Skeletal muscle satellite cell (primary cell): ENCODE data around the gene ZNF385D.

Experiments used
- H3K27me3 ChIP-seq: 2 replicates; pipeline ENCODE4 v1.7.0; 2013; ENCODE audit warnings: low read length; ENCODE audit not compliant: control insufficient read depth, insufficient read depth
- H3K36me3 ChIP-seq: 2 replicates; pipeline ENCODE4 v1.7.0; 2013; ENCODE audit warnings: mild to moderate bottlenecking, control low read depth, low read length; ENCODE audit not compliant: insufficient read depth
- H3K4me1 ChIP-seq: 2 replicates; pipeline ENCODE4 v1.7.0; 2013; ENCODE audit warnings: low read length; ENCODE audit not compliant: control insufficient read depth, insufficient read depth
- H3K4me2 ChIP-seq: 2 replicates; pipeline ENCODE4 v1.7.0; 2013; ENCODE audit warnings: mild to moderate bottlenecking, low read length
- H3K4me3 ChIP-seq: 2 replicates; pipeline ENCODE4 v1.7.0; 2013; ENCODE audit warnings: low read length
- H3K9ac ChIP-seq: 2 replicates; pipeline ENCODE4 v1.7.0; 2013; ENCODE audit warnings: mild to moderate bottlenecking, low read depth, low read length, moderate library complexity
- H3K9me3 ChIP-seq: replicated peaks from 2 replicates; pipeline ENCODE4 v1.7.0; 2013; ENCODE audit warnings: mild to moderate bottlenecking, control low read depth, low read length

Gene ZNF385D

GRCh38 chr3:21425715-21426114 is 325.3 kb downstream of the ZNF385D start:
- no peak overlapping the region for H3K9ac ChIP-seq
- H3K9me3 ChIP-seq: no peaks in the 10 kb centered on the region
- no peak overlapping the region for H3K4me2 ChIP-seq
- H3K27me3 ChIP-seq: no peaks in the 10 kb centered on the region
- no peaks in the 10 kb centered on the region for H3K4me1 ChIP-seq
- no peak overlapping the region for H3K4me3 ChIP-seq
- H3K36me3 ChIP-seq: no peaks in the 10 kb centered on the region

- Histone ChIP-seq H3K9ac (no peak overlapping the region), H3K4me3 (no peak overlapping the region), H3K27me3 (no peaks in the 10 kb centered on the region), H3K9me3 (no peaks in the 10 kb centered on the region), H3K36me3 (no peaks in the 10 kb centered on the region), H3K4me1 (no peaks in the 10 kb centered on the region), H3K4me2 (no peak overlapping the region)
Observed at GRCh38 chr3:21421096-21421495, 329.9 kb downstream of the ZNF385D start.

GRCh38 chr3:21417991-21418390 is 333.0 kb downstream of the ZNF385D start:
- Histone ChIP-seq H3K4me1 (no peaks in the 10 kb centered on the region), H3K36me3 (no peaks in the 10 kb centered on the region), H3K4me3 (no peak overlapping the region), H3K9me3 (no peaks in the 10 kb centered on the region), H3K9ac (no peak overlapping the region), H3K4me2 (no peak overlapping the region), H3K27me3 (no peaks in the 10 kb centered on the region)

- Histone ChIP-seq H3K9me3 (no peaks in the 10 kb centered on the region), H3K4me3 (no peak overlapping the region), H3K9ac (no peak overlapping the region), H3K4me1 (no peaks in the 10 kb centered on the region), H3K4me2 (no peak overlapping the region), H3K36me3 (no peaks in the 10 kb centered on the region), H3K27me3 (no peaks in the 10 kb centered on the region)
Observed at GRCh38 chr3:21414506-21414905, 336.5 kb downstream of the ZNF385D start.

- no peak overlapping the region for H3K4me2 ChIP-seq
Observed at GRCh38 chr3:21411058-21411457, 340.0 kb downstream of the ZNF385D start.

GRCh38 chr3:21409401-21409800 is 341.6 kb downstream of the ZNF385D start:
- Histone ChIP-seq H3K4me2 (no peak overlapping the region), H3K4me1 (no peaks in the 10 kb centered on the region), H3K27me3 (no peaks in the 10 kb centered on the region), H3K9me3 (no peaks in the 10 kb centered on the region), H3K36me3 (no peaks in the 10 kb centered on the region), H3K9ac (no peak overlapping the region), H3K4me3 (no peak overlapping the region)

More at GRCh38 chr3:21411058-21411457, 340.0 kb downstream of the ZNF385D start:
- Histone ChIP-seq H3K36me3 (no peaks in the 10 kb centered on the region), H3K27me3 (no peaks in the 10 kb centered on the region), H3K9ac (no peak overlapping the region), H3K4me3 (no peak overlapping the region), H3K4me1 (no peaks in the 10 kb centered on the region), H3K9me3 (no peaks in the 10 kb centered on the region)

- Histone ChIP-seq H3K4me2 (no peak overlapping the region), H3K36me3 (no peaks in the 10 kb centered on the region), H3K9me3 (no peaks in the 10 kb centered on the region), H3K4me1 (no peaks in the 10 kb centered on the region), H3K4me3 (no peak overlapping the region), H3K9ac (no peak overlapping the region), H3K27me3 (no peaks in the 10 kb centered on the region)
Observed at GRCh38 chr3:21407743-21408142, 343.3 kb downstream of the ZNF385D start.

- no peak overlapping the region for H3K4me3 ChIP-seq
- H3K9me3 ChIP-seq: no peaks in the 10 kb centered on the region
- no peaks in the 10 kb centered on the region for H3K36me3 ChIP-seq
- H3K4me1 ChIP-seq: no peaks in the 10 kb centered on the region
- H3K27me3 ChIP-seq: no peaks in the 10 kb centered on the region
- no peak overlapping the region for H3K4me2 ChIP-seq
- no peak overlapping the region for H3K9ac ChIP-seq
Observed at GRCh38 chr3:21405671-21406667, 345.0 kb downstream of the ZNF385D start.

GRCh38 chr3:21398461-21398860 is 352.5 kb downstream of the ZNF385D start:
- H3K4me1 ChIP-seq: no peaks in the 10 kb centered on the region
- H3K27me3 ChIP-seq: no peaks in the 10 kb centered on the region

GRCh38 chr3:21393683-21394311 is 357.2 kb downstream of the ZNF385D start:
- H3K27me3 ChIP-seq: no peaks in the 10 kb centered on the region
- no peak overlapping the region for H3K9ac ChIP-seq
- no peak overlapping the region for H3K4me2 ChIP-seq
- H3K4me3 ChIP-seq: no peak overlapping the region
- no peaks in the 10 kb centered on the region for H3K36me3 ChIP-seq
- H3K4me1 ChIP-seq: peaks cover 6% of the 10 kb centered on the region
- no peaks in the 10 kb centered on the region for H3K9me3 ChIP-seq

More at GRCh38 chr3:21398461-21398860, 352.5 kb downstream of the ZNF385D start:
- Histone ChIP-seq H3K4me3 (no peak overlapping the region), H3K9me3 (no peaks in the 10 kb centered on the region), H3K36me3 (no peaks in the 10 kb centered on the region), H3K4me2 (no peak overlapping the region), H3K9ac (no peak overlapping the region)

GRCh38 chr3:21392526-21392925 is 358.5 kb downstream of the ZNF385D start:
- Histone ChIP-seq H3K27me3 (no peaks in the 10 kb centered on the region), H3K9ac (no peak overlapping the region), H3K4me2 (no peak overlapping the region), H3K4me1 (peaks cover 6% of the 10 kb centered on the region), H3K36me3 (no peaks in the 10 kb centered on the region), H3K4me3 (no peak overlapping the region), H3K9me3 (no peaks in the 10 kb centered on the region)
